Activated T-helper 2 cell treated with anti-CD3 and anti-CD28 coated beads, Interferon-gamma antibody, Interleukin-2, Interleukin-4, amounts not matched to agents 10 μg/mL and 5 μg/mL and 100 μg/mL, durations not matched to agents 14 hours and 24 hours and 36 hours (primary cell): ENCODE data around the gene ZNF638. TPM values are rescaled to one million over a fixed set of nuclear protein-coding genes. Genes with fewer than 3 reads are reported as not detected.

Source experiments
- DNase-seq: peaks from one replicate; pipeline ENCODE4 v3.0.0; 2021; ENCODE audit warnings: low spot score
- H3K27ac Mint-ChIP-seq: one replicate; pipeline ENCODE4 v1.8.0; 2021; ENCODE audit warnings: mixed read lengths
- H3K27me3 Mint-ChIP-seq: one replicate; pipeline ENCODE4 v1.8.0; 2021; ENCODE audit warnings: low read depth, mixed read lengths
- H3K36me3 Mint-ChIP-seq: one replicate; pipeline ENCODE4 v1.8.0; 2021; ENCODE audit warnings: low read depth, mixed read lengths
- H3K4me1 Mint-ChIP-seq: one replicate; pipeline ENCODE4 v1.8.0; 2021; ENCODE audit warnings: low read depth, mixed read lengths
- H3K4me3 Mint-ChIP-seq: one replicate; pipeline ENCODE4 v1.8.0; 2021; ENCODE audit warnings: low read depth, mild to moderate bottlenecking, moderate library complexity, mixed read lengths
- H3K9me3 Mint-ChIP-seq: one replicate; pipeline ENCODE4 v1.8.0; 2021; ENCODE audit warnings: mixed read lengths
- intact Hi-C: fragments of 100-400 bp; cut with micrococcal nuclease; formaldehyde crosslinking; loops from one replicate; pipeline ENCODE4 v1.15.1; 2023
- total RNA-seq: library from RNA; stranded (reverse); gene quantifications from 2 replicates; pipeline ENCODE4 v1.2.3, GENCODE V29; 2022

Gene ZNF638
- total RNA-seq, 1 donor from 2014 or later, result 97.6 TPM

DNA sequence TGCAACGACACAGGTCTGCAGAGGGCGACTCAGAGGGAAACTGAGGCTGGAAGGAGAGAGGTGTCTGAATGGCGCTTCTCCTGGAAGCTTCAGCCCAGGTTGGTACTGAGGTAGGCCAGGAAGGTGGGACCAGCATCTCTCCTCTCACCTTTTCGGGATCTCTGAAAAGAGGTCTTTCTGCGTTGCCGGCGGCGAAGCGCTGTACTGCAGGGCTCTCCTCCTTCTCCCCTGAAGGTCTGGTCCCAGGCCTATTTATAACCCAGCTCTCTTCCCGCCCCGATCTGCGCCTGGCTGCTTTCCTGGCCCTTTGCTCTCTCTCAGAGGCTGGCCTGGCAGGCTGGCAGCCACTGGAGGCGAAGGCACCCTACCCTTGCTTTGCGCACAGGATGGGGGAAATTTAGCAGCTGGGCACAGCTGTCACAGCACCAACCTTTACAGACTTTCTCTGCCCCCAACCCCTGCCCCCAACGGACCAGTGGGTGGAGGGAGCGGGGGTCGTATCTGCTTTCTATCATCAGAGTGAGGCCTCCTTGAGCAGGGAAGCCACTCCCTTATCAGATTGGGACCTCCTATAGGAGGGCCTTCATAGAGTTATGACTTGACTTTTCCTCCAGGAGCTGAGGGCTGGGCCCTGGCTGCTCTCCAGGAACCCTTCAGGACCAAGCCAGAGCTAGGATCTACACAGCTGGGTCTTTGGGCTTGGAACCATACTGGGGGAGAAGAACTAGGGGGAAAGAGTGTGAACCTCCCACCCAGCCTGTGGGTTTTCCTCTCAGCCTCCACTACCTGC is 122.8 kb downstream of the ZNF638 start:
- H3K4me1 Mint-ChIP-seq, result peaks cover 9% of the 10 kb centered on the region
- no peaks in the 10 kb centered on the region for H3K36me3 Mint-ChIP-seq
- no peak for DNase-seq
- intact Hi-C loops, result loop anchor here (5.0 kb wide), 1 partner anchor 227 kb away; the partner anchor contains the start of gene PAIP2B
- peaks cover 52% of the 10 kb centered on the region for H3K27me3 Mint-ChIP-seq
- no peak overlapping the region for H3K27ac Mint-ChIP-seq
- no peaks in the 10 kb centered on the region for H3K9me3 Mint-ChIP-seq
- no peak overlapping the region for H3K4me3 Mint-ChIP-seq

DNA sequence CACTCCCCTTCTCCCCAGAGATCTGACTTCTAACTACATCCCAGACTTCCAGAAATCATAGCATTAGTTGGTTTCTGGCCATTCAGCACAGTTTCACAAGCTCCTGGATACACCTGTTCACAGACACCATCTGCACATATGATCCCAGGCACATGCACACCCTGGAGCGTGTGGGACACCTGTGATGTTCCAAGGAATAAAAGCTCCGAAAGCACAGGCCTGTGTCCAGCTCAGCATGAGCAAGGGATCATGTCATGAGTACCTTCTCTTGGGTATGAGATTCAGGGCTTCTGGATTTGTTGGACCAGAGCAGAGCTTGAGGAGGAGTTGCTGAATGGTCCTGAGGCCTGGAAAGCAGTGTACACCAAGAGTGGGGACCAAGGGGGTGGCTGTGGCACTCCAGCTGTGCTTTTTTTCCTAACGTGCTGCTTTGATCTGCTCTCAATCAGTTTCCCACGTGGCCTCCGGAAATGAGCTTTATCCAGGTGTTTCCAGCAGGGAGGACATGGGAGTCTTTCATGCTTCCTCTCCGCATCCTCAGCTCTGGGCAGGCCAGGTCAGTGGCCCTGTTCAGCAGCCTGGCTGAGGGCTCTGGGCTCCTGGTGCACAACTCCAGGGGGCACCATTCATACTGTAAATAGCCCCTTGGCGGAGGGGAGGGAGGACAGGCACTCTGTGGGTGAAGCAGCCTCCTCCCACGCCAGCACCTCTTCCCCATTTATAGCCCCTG is 123.6 kb downstream of the ZNF638 start:
- Mint-ChIP-seq H3K27ac (no peak overlapping the region), H3K4me1 (peaks cover 9% of the 10 kb centered on the region), H3K27me3 (peaks cover 50% of the 10 kb centered on the region), H3K36me3 (no peaks in the 10 kb centered on the region), H3K9me3 (no peaks in the 10 kb centered on the region), H3K4me3 (no peak overlapping the region)
- DNase-seq, result no peak
- intact Hi-C loops, result no loop called here

- Mint-ChIP-seq H3K27ac (no peak overlapping the region), H3K4me1 (peaks cover 9% of the 10 kb centered on the region), H3K27me3 (peaks cover 47% of the 10 kb centered on the region), H3K9me3 (no peaks in the 10 kb centered on the region), H3K36me3 (no peaks in the 10 kb centered on the region), H3K4me3 (no peak overlapping the region)
- DNase-seq, result no peak
- intact Hi-C loops, result no loop called here
Measured at GRCh38 chr2:71455741-71456569, 124.4 kb downstream of the ZNF638 start.

DNA sequence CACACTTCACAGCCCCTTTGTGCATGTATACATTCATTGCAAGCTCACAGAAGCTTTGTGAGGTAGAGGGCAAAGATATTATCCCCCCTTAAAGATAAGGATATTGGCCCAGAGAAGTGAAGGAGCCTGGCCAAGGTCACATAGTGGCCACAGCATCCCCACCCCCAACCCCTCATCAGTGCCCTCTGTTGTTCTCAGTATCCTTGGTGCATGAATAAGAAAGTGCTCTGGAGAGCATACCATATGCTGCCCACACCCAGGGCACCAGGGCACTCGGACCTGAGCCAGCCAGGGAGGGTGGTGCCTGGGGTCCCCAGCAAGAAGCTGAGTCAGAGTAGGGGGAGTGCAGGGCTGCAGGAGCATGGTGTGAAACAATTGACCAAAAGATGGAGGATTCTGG is 125.0 kb downstream of the ZNF638 start:
- DNase-seq, result no peak
- Mint-ChIP-seq H3K27me3 (peaks cover 41% of the 10 kb centered on the region), H3K9me3 (no peaks in the 10 kb centered on the region), H3K27ac (no peak overlapping the region), H3K4me3 (no peak overlapping the region), H3K4me1 (peaks cover 9% of the 10 kb centered on the region), H3K36me3 (no peaks in the 10 kb centered on the region)
- intact Hi-C loops, result no loop called here

DNA sequence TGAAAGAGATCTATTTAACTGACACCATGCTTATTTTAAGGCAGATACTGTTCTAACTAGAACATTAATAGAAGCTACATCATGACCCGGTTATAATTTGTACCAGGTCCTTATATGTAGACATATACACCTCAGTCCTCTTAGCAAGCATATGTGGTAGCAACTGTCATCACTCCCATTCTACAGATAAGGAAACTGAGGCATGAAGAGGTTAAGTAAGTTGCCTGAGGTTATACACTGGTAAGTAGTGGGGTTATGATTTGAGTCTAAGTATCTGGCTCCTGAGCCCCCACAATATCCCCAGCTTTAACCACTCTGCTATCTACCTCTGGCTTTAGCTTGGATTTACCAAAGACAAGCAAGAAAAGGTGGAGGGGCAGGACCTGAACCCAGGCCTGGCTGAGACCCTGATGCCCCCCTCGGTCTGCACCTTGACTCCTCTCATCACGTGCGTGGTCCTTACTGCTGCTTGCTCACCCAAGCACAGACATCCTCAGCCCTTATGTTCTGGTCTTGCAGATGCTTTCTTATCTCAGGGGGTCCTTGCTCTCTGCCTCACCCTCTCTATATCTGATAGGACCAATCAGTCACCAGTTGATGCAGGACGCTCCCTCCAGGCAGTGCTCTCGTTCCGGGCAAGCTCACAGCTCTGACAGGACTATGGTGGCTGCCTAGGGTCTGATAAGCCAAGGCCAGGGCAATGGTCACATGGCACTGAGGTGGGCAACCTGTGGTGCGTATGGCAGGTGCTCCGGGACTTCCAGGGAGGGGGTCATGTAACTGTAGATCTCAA is 125.7 kb downstream of the ZNF638 start:
- intact Hi-C loops, result no loop called here
- Mint-ChIP-seq H3K27me3 (peaks cover 34% of the 10 kb centered on the region), H3K4me1 (peaks cover 8% of the 10 kb centered on the region), H3K9me3 (peaks cover under 1% of the 10 kb centered on the region), H3K4me3 (no peak overlapping the region), H3K27ac (no peak overlapping the region), H3K36me3 (no peaks in the 10 kb centered on the region)
- DNase-seq, result no peak

DNA sequence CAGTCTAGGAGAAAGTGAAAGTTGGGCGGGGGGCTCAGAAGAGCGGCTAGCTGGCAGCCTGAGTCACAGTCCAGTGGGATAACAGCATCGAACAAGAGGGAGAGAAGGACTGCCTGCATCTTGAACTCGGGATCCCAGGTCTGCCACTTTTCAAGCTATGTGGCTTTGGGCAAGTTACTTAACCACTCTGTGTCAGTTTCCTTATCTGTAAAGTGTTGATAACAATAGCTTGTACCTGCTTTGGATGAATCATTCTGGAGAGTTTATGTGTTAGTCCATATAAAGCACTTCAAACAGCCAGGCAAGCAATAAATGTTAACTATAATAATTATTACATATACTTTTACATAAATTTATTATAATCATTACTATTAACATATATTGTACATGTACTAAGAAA is 126.3 kb downstream of the ZNF638 start:
- Mint-ChIP-seq H3K36me3 (no peaks in the 10 kb centered on the region), H3K9me3 (peaks cover 3% of the 10 kb centered on the region), H3K4me3 (no peak overlapping the region), H3K4me1 (peaks cover 2% of the 10 kb centered on the region), H3K27ac (no peak overlapping the region), H3K27me3 (peaks cover 28% of the 10 kb centered on the region)
- no peak for DNase-seq
- intact Hi-C loops, result no loop called here

- DNase-seq, result no peak
- peaks cover 23% of the 10 kb centered on the region for H3K27me3 Mint-ChIP-seq
- H3K9me3 Mint-ChIP-seq, result peaks cover 3% of the 10 kb centered on the region
- H3K4me1 Mint-ChIP-seq, result no peaks in the 10 kb centered on the region
- H3K36me3 Mint-ChIP-seq, result no peaks in the 10 kb centered on the region
- H3K27ac Mint-ChIP-seq, result no peak overlapping the region
- no peak overlapping the region for H3K4me3 Mint-ChIP-seq
- intact Hi-C loops, result no loop called here
Measured at GRCh38 chr2:71458413-71459083, 127.0 kb downstream of the ZNF638 start.

- DNase-seq, result no peak
- no peaks in the 10 kb centered on the region for H3K36me3 Mint-ChIP-seq
- H3K4me1 Mint-ChIP-seq, result no peaks in the 10 kb centered on the region
- H3K27ac Mint-ChIP-seq, result no peak overlapping the region
- intact Hi-C loops, result no loop called here
- peaks cover 20% of the 10 kb centered on the region for H3K27me3 Mint-ChIP-seq
- peaks cover 3% of the 10 kb centered on the region for H3K9me3 Mint-ChIP-seq
- no peak overlapping the region for H3K4me3 Mint-ChIP-seq
Measured at GRCh38 chr2:71459084-71459431, 127.5 kb downstream of the ZNF638 start.

DNA sequence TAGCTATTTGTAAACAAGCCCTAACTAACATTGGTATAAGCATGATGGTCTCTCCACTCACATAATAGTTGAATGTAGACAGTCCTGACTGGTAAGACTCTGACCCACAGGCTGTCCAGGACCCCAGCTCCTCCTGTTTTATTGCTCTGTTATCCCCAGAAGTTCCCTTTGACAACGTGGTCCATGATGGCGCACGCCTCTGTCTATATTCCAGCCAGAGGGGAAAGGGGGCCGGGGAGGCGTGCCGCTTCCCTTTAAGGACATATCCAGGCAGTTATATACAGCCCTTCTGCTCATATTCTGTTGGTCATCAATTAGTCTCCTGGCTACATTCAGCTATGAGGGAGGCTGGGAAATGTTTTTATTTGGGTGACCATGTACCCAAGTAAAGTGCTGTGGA is 128.5 kb downstream of the ZNF638 start:
- Mint-ChIP-seq H3K4me3 (no peak overlapping the region), H3K27me3 (peaks cover 11% of the 10 kb centered on the region), H3K27ac (no peak overlapping the region), H3K36me3 (no peaks in the 10 kb centered on the region), H3K4me1 (no peaks in the 10 kb centered on the region), H3K9me3 (peaks cover 3% of the 10 kb centered on the region)
- DNase-seq, result no peak
- intact Hi-C loops, result loop anchor here (2.0 kb wide), 1 partner anchor 51 kb away; no protein-coding TSS in a partner anchor

GRCh38 chr2:71460595-71461303 is 129.2 kb downstream of the ZNF638 start:
- intact Hi-C loops, result loop anchor here (2.0 kb wide), 1 partner anchor 50 kb away; no protein-coding TSS in a partner anchor
- no peaks in the 10 kb centered on the region for H3K4me1 Mint-ChIP-seq
- H3K4me3 Mint-ChIP-seq, result no peak overlapping the region
- no peak overlapping the region for H3K27ac Mint-ChIP-seq
- no peak for DNase-seq
- H3K36me3 Mint-ChIP-seq, result no peaks in the 10 kb centered on the region
- H3K27me3 Mint-ChIP-seq, result peaks cover 7% of the 10 kb centered on the region
- H3K9me3 Mint-ChIP-seq, result peaks cover 3% of the 10 kb centered on the region

- peaks cover 3% of the 10 kb centered on the region for H3K9me3 Mint-ChIP-seq
- no peak overlapping the region for H3K4me3 Mint-ChIP-seq
- intact Hi-C loops, result loop anchor here (2.0 kb wide), 1 partner anchor 50 kb away; no protein-coding TSS in a partner anchor
- H3K27ac Mint-ChIP-seq, result no peak overlapping the region
- no peak for DNase-seq
- H3K36me3 Mint-ChIP-seq, result no peaks in the 10 kb centered on the region
- no peaks in the 10 kb centered on the region for H3K4me1 Mint-ChIP-seq
- peaks cover 3% of the 10 kb centered on the region for H3K27me3 Mint-ChIP-seq
Measured at GRCh38 chr2:71461304-71461671, 129.7 kb downstream of the ZNF638 start.
